Upper lobe of left lung (tissue), 6 donors: ENCODE measurements around the gene RTEL1. TPM values are rescaled to one million over a fixed set of nuclear protein-coding genes. Genes with fewer than 3 reads are reported as not detected.

Source experiments
- ATAC-seq, 2 donors: fragments of 200-7000 bp; cut with Tn5 transposase; one replicate each; pipeline ENCODE4 v1.9.1; 2022; ENCODE audit warnings: mild to moderate bottlenecking in 2 of 2, moderate library complexity in 2 of 2; ENCODE audit not compliant: low FRiP score in 2 of 2
- DNase-seq, 2 donors: peaks; one replicate each; pipeline ENCODE4 v3.0.0-alpha.2; 2019 to 2020
- H3K27ac ChIP-seq, 4 donors: fragments of 200-600 bp; sonication (generic); one replicate each; pipeline ENCODE4 v1.5.1; 2016 to 2019
- H3K27me3 ChIP-seq, 4 donors: fragments of 200-600 bp; sonication (generic); one replicate each; pipeline ENCODE4 v1.5.1; 2017 to 2019
- H3K36me3 ChIP-seq, 4 donors: fragments of 200-600 bp; sonication (generic); one replicate each; pipeline ENCODE4 v1.5.1; 2016 to 2019
- H3K4me1 ChIP-seq, 4 donors: fragments of 200-600 bp; sonication (generic); one replicate each; pipeline ENCODE4 v1.5.1; 2018 to 2019
- H3K4me3 ChIP-seq, 4 donors: fragments of 200-600 bp; sonication (generic); one replicate each; pipeline ENCODE4 v1.5.1; 2017 to 2019; ENCODE audit warnings: mild to moderate bottlenecking in 2 of 4, moderate library complexity in 1 of 4
- H3K9me3 ChIP-seq, 4 donors: fragments of 200-600 bp; sonication (generic); one replicate each; pipeline ENCODE4 v1.5.1; 2018 to 2019
- CTCF ChIP-seq, 6 experiments: fragments of 450-650 bp in 4 of 6; fragments of 200-600 bp in 2 of 6; sonication (generic) in 2 of 6; IDR thresholded peaks; one replicate each; pipeline ENCODE4 v1.5.1; 2016 to 2019; ENCODE audit warnings: antibody characterized with exemption in 6 of 6
- EP300 ChIP-seq, 4 donors: sonication (generic); formaldehyde crosslinking; IDR thresholded peaks; one replicate each; pipeline ENCODE4 v1.5.1; 2017; ENCODE audit warnings: antibody characterized with exemption in 4 of 4, control low read depth in 2 of 4
- POLR2A ChIP-seq, 4 donors: fragments of 450-650 bp; IDR thresholded peaks; one replicate each; pipeline ENCODE4 v1.5.1; 2016 to 2017; ENCODE audit warnings: antibody characterized with exemption in 4 of 4, mild to moderate bottlenecking in 2 of 4
- POLR2AphosphoS5 ChIP-seq, 2 donors: sonication (generic); formaldehyde crosslinking; IDR thresholded peaks; one replicate each; pipeline ENCODE4 v1.5.1; 2017; ENCODE audit warnings: antibody characterized with exemption in 2 of 2
- WGBS, 2 donors: methylation state at CpG; one replicate each; pipeline ENCODE4 v1.1.5; 2017 to 2018; 5-methylcytosine and 5-hydroxymethylcytosine counted together
- total RNA-seq, 6 donors: library from RNA; depleted of rRNA in 4 of 6; stranded (reverse); fragments of >200 nt in 4 of 6; gene quantifications; one replicate each; pipeline versions ENCODE4 v1.1.0 to v1.2.1, GENCODE V29; 2016 to 2021
- donor health status: DM: no; HTN: no; CAD: no; lungs with moderate emphysema.
- donor health status: DM: no; HTN: yes; CAD: no; lungs with severe emphysema.

RTEL1 gene
- total RNA-seq, 6 donors from 2014 or later: 8.6 to 73.3 (median 32.5) TPM

GRCh38 chr20:63696306-63696627 is 38.2 kb downstream of the RTEL1 start:
- H3K4me3 ChIP-seq: peak overlapping the region in 3 of 4 donors; percentile 11 to 38 (median 33)
- no peaks in the 10 kb centered on the region for H3K27me3 ChIP-seq
- peaks cover 0 to 35% (median 10%) of the 10 kb centered on the region in 4 donors for H3K36me3 ChIP-seq
- no peak for DNase-seq
- no peak for TF ChIP-seq POLR2A (IDR thresholded peaks at IDR 0.05)
- no peak for TF ChIP-seq CTCF (IDR thresholded peaks at IDR 0.05)
- TF ChIP-seq EP300 (IDR thresholded peaks at IDR 0.05): no peak
- TF ChIP-seq POLR2AphosphoS5 (IDR thresholded peaks at IDR 0.05): no peak
- no CpG with 5 or more reads among the region's 6 CpGs for WGBS, 2 donors
- H3K9me3 ChIP-seq: no peaks in the 10 kb centered on the region
- H3K4me1 ChIP-seq: peaks cover 36 to 57% (median 45%) of the 10 kb centered on the region in 4 donors
- peak in 1 of 2 donors; percentile 20 for ATAC-seq
- peak overlapping the region in 3 of 4 donors; percentile 29 to 77 (median 56) for H3K27ac ChIP-seq

GRCh38 chr20:63696628-63697356 is 38.7 kb downstream of the RTEL1 start, which contains the start of gene TNFRSF6B:
Gene TNFRSF6B, plus strand, starts transcription at chr20:63696652. Its CDS starts 116 bp downstream, at chr20:63696768.
- peak in 1 of 2 donors; percentile 86 for DNase-seq
- Histone ChIP-seq H3K9me3 (no peaks in the 10 kb centered on the region), H3K36me3 (peaks cover 0 to 31% (median 10%) of the 10 kb centered on the region in 4 donors), H3K27me3 (no peaks in the 10 kb centered on the region), H3K4me3 (peak within 1 kb of the TSS; percentile 5 to 38 (median 22)), H3K4me1 (peaks cover 35 to 53% (median 43%) of the 10 kb centered on the region in 4 donors), H3K27ac (peak within 1 kb of the TSS; percentile 2 to 77 (median 42))
- WGBS, 2 donors: 14 to 16% methylated on average over 5 to 18 of the region's 52 CpGs
- TF ChIP-seq CTCF (IDR thresholded peaks at IDR 0.05) (peak in 2 of 6 experiments; percentile 3 to 8), EP300 (IDR thresholded peaks at IDR 0.05) (no peak), POLR2AphosphoS5 (IDR thresholded peaks at IDR 0.05) (peak in 1 of 2 donors; percentile 32)
- ATAC-seq: peak in 1 of 2 donors; percentile 0

GRCh38 chr20:63697357-63697867 is 39.3 kb downstream of the RTEL1 start:
- Histone ChIP-seq H3K27me3 (no peaks in the 10 kb centered on the region), H3K9me3 (no peaks in the 10 kb centered on the region), H3K4me1 (peaks cover 35 to 48% (median 38%) of the 10 kb centered on the region in 4 donors), H3K27ac (peak overlapping the region in 3 of 4 donors; percentile 29 to 77 (median 56)), H3K36me3 (peaks cover 0 to 31% (median 10%) of the 10 kb centered on the region in 4 donors), H3K4me3 (peak overlapping the region; percentile 11 to 38 (median 22))
- DNase-seq: no peak
- WGBS, 2 donors: 67 to 70% methylated on average over 3 to 5 of the region's 7 CpGs
- no peak for ATAC-seq
- TF ChIP-seq EP300 (IDR thresholded peaks at IDR 0.05) (no peak), CTCF (IDR thresholded peaks at IDR 0.05) (no peak), POLR2A (IDR thresholded peaks at IDR 0.05) (no peak), POLR2AphosphoS5 (IDR thresholded peaks at IDR 0.05) (no peak)

- no peaks in the 10 kb centered on the region for H3K27me3 ChIP-seq
- peak overlapping the region in 3 of 4 donors; percentile 1 to 38 (median 12) for H3K4me3 ChIP-seq
- DNase-seq: peak in 1 of 2 donors; percentile 83
- no peaks in the 10 kb centered on the region for H3K9me3 ChIP-seq
- 88 to 91% methylated on average over 14 to 33 of the region's 40 CpGs for WGBS, 2 donors
- H3K27ac ChIP-seq: peak overlapping the region in 2 of 4 donors; percentile 45 to 77
- ATAC-seq: no peak
- peaks cover 30 to 43% (median 33%) of the 10 kb centered on the region in 4 donors for H3K4me1 ChIP-seq
- no peak for TF ChIP-seq CTCF (IDR thresholded peaks at IDR 0.05)
- no peak for TF ChIP-seq POLR2A (IDR thresholded peaks at IDR 0.05)
- TF ChIP-seq POLR2AphosphoS5 (IDR thresholded peaks at IDR 0.05): no peak
- no peak for TF ChIP-seq EP300 (IDR thresholded peaks at IDR 0.05)
- peaks cover 0 to 31% (median 10%) of the 10 kb centered on the region in 4 donors for H3K36me3 ChIP-seq
Observed at GRCh38 chr20:63697868-63698545, 39.9 kb downstream of the RTEL1 start.
